Stimulated activated CD8-positive, alpha-beta memory T cell treated with anti-CD3 and anti-CD28 coated beads, Interleukin-4, amount 100 ng/mL, for 24 hours (primary cell): ENCODE data around the gene PTPN9.
"Not testable (repeated sequence)": the region's sequence is repeated elsewhere in the genome, so short reads cannot be mapped to it uniquely, and the experiment has no call there.

ENCODE experiments used
- DNase-seq: peaks from one replicate; pipeline ENCODE4 v3.0.0-alpha.2; 2020; ENCODE audit warnings: low read depth

The PTPN9 gene

GRCh38 chr15:75452865-75453702 is 126.0 kb downstream of the PTPN9 start:
- DNase-seq, result peak; percentile 63

GRCh38 chr15:75452364-75452864 is 126.7 kb downstream of the PTPN9 start:
- peak; percentile 56 for DNase-seq

- peak; percentile 98 for DNase-seq
Observed at GRCh38 chr15:75451674-75452363, 127.3 kb downstream of the PTPN9 start, which contains the start of gene SIN3A. Gene SIN3A (minus strand): TSS chr15:75451690. CDS start chr15:75430375, 21,315 bp downstream.

- DNase-seq, result no peak
Observed at GRCh38 chr15:75451202-75451673, 127.9 kb downstream of the PTPN9 start.

GRCh38 chr15:75450307-75451201 is 128.6 kb downstream of the PTPN9 start:
- DNase-seq, result peak; percentile 94

GRCh38 chr15:75449585-75450306 is 129.4 kb downstream of the PTPN9 start:
- DNase-seq, result no peak

GRCh38 chr15:75448171-75448570 is 130.9 kb downstream of the PTPN9 start:
- DNase-seq, result not testable (repeated sequence)

- DNase-seq, result no peak
Observed at GRCh38 chr15:75446151-75446550, 133.0 kb downstream of the PTPN9 start.

- not testable (repeated sequence) for DNase-seq
Observed at GRCh38 chr15:75445324-75445723, 133.8 kb downstream of the PTPN9 start.

- not testable (repeated sequence) for DNase-seq
Observed at GRCh38 chr15:75443972-75444453, 135.1 kb downstream of the PTPN9 start.

GRCh38 chr15:75437721-75438120 is 141.4 kb downstream of the PTPN9 start:
- DNase-seq, result no peak

- no peak for DNase-seq
Observed at GRCh38 chr15:75436881-75437280, 142.2 kb downstream of the PTPN9 start.

GRCh38 chr15:75431682-75432081 is 147.4 kb downstream of the PTPN9 start:
- DNase-seq, result no peak

GRCh38 chr15:75431270-75431669 is 147.8 kb downstream of the PTPN9 start:
- DNase-seq, result no peak

- DNase-seq, result no peak
Observed at GRCh38 chr15:75430259-75430658, 148.9 kb downstream of the PTPN9 start.

- no peak for DNase-seq
Observed at GRCh38 chr15:75428152-75428551, 151.0 kb downstream of the PTPN9 start.

GRCh38 chr15:75425966-75426500 is 153.1 kb downstream of the PTPN9 start:
- DNase-seq, result no peak

- no peak for DNase-seq
Observed at GRCh38 chr15:75422554-75422953, 156.6 kb downstream of the PTPN9 start.

GRCh38 chr15:75420698-75421097 is 158.4 kb downstream of the PTPN9 start:
- DNase-seq, result no peak

- no peak for DNase-seq
Observed at GRCh38 chr15:75416584-75416983, 162.5 kb downstream of the PTPN9 start.
